Omental fat pad (tissue), 4 donors: ENCODE results near the gene EVI5. TPM values are rescaled to one million over a fixed set of nuclear protein-coding genes. Genes with fewer than 3 reads are reported as not detected.

Experiments
- ATAC-seq: fragments of 150-250 bp; one replicate; pipeline ENCODE4 v1.9.1; 2016; ENCODE audit warnings: mild to moderate bottlenecking, moderate library complexity; ENCODE audit not compliant: low FRiP score
- DNase-seq: peaks from one replicate; pipeline ENCODE4 v3.0.0-alpha.2; 2019; ENCODE audit warnings: low spot score
- total RNA-seq, 4 donors: library from RNA; depleted of rRNA; stranded (reverse); fragments of >200 nt; gene quantifications; one replicate each; pipeline ENCODE4 v1.1.0, GENCODE V29; 2016
- TF ChIP-seq, protein P1 (sequence below), 3 donors: fragments of 450-650 bp; IDR thresholded peaks; one replicate each; pipeline ENCODE4 v1.5.1; 2016 to 2017; ENCODE audit warnings: antibody characterized with exemption in 3 of 3, mild to moderate bottlenecking in 3 of 3, moderate library complexity in 2 of 3

EVI5 gene
- total RNA-seq, 4 donors from 2014 or later, result 25.9 to 38.3 (median 30.7) TPM

DNA sequence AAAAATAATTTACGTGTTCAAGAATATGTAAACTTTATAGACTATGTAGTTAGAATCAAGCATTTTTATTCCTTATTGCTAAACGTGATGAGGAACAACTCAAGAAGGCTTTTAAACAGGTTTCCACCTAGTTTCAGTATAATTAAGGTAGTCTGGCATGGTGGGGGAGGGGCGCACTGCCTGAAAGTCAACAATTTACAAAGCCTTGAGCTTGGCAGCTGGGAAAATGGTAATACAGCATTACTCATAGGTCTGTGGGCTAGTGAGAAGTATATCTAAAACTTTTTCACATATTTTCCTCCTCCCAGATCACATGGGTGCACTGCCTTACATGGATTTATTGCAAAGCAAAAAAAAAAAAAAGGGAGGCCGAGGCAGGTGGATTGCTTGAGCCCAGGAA lies 75.2 kb downstream of the EVI5 start:
- ATAC-seq (no peak), DNase-seq (no peak)
- TF ChIP-seq, protein P1, sequence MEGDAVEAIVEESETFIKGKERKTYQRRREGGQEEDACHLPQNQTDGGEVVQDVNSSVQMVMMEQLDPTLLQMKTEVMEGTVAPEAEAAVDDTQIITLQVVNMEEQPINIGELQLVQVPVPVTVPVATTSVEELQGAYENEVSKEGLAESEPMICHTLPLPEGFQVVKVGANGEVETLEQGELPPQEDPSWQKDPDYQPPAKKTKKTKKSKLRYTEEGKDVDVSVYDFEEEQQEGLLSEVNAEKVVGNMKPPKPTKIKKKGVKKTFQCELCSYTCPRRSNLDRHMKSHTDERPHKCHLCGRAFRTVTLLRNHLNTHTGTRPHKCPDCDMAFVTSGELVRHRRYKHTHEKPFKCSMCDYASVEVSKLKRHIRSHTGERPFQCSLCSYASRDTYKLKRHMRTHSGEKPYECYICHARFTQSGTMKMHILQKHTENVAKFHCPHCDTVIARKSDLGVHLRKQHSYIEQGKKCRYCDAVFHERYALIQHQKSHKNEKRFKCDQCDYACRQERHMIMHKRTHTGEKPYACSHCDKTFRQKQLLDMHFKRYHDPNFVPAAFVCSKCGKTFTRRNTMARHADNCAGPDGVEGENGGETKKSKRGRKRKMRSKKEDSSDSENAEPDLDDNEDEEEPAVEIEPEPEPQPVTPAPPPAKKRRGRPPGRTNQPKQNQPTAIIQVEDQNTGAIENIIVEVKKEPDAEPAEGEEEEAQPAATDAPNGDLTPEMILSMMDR (IDR thresholded peaks at IDR 0.05), result no peak

DNA sequence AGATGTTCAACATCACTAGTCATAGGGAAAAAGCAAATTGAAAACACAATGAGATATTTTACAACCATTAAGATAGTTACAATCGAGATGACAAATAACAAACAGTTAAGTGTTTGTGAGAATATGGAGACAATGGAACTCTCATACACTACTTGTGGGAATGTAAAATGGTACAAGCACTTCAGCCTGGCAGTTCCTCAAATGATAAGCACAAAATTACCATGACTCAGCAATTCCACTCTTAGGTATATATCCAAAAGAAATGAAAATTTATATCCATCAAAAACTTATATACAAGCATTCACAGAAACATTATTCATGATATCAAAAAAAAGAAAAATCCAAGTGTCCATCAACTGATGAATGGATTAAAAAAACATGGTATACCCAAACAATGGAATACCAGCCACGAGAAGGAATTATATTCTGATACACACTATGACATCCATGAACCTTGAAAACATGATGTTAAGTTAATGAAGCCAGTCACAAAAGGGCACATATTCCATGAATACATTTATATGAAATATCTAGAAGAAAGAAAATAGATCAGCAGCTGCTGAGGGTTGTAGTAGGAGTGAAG lies 76.4 kb downstream of the EVI5 start:
- TF ChIP-seq, protein P1 (IDR thresholded peaks at IDR 0.05), result no peak
- DNase-seq (no peak), ATAC-seq (no peak)

DNA sequence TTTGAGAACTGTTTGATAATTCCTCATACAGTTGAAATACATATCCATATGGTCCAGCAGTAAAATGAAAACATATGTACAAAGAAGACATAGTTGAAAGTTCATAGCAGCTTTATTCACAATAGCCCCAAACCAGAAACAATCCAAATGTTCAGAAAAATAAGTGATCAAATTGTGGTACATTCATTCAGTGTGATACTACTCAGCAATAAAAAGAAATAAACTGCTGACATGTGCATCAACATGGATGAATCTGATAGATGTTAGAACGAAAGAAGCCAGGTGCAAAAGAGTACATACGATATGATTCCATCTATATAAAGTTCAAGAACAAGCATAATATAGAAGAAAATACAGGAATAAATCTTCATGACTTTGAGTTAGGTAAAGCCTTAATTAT lies 77.2 kb downstream of the EVI5 start:
- DNase-seq (no peak), ATAC-seq (no peak)
- TF ChIP-seq, protein P1 (IDR thresholded peaks at IDR 0.05), result no peak

- ATAC-seq, result no peak
- no peak for DNase-seq
- TF ChIP-seq, protein P1 (IDR thresholded peaks at IDR 0.05), result no peak
These were observed 77.6 kb downstream of the EVI5 start for GRCh38 chr1:92707292-92707691.

DNA sequence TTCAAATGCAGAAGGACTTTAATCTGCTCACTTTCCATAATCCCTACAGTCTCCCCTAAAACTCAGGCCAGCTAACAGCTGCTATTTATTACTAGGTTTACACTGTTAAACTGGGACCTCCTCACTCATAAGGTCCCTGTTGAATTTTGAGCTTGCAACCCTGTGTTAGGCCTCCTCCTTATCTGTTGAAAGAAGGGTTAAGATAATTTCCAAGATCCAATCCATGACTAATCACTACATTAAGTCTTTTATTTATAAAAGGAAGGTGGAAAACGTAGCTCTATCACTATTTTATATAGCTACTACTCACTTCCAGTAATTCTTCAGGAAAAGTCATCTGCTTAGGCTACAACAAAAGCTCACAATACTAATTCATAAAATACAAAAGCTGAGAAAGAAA lies 79.5 kb downstream of the EVI5 start:
- no peak for ATAC-seq
- no peak for DNase-seq
- TF ChIP-seq, protein P1 (IDR thresholded peaks at IDR 0.05), result no peak

DNA sequence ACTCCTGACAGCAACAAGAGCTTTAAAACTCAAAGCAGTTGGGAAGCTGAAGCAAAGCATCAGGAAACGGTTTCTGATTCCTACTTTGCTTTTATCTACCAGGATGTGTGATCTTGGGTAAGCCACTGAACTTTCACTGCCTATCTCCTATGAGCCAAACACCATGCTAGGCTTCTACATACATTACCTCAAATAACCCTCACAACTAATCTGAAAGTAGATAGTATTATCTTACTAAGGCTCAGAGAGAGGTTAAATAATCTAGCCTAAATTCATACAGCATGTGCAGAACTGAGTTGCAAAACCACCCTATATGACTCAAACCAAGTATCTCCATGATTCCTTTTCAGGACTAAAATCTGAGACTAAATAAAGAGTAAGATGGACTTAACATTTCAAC lies 83.8 kb downstream of the EVI5 start:
- ATAC-seq (no peak), DNase-seq (no peak)
- TF ChIP-seq, protein P1 (IDR thresholded peaks at IDR 0.05), result no peak

DNA sequence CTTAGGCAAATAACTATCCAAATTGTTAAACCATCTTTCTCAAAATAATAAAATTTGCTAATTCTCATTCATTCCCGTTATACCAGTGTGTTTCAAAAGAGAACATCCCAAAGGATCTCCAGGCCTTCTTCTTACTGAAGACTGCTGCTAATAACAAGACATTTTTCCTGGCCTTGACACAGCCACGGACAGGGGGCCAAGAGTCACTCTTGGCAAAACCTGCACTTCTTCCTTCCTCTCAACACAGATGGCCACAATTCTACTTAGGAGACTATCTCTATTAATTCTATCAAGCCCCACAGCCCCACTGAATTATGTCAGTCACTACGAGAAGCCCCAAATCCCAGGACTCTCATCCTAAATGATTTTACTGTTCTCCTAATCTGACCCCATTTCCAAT lies 86.0 kb downstream of the EVI5 start:
- TF ChIP-seq, protein P1 (IDR thresholded peaks at IDR 0.05), result no peak
- no peak for ATAC-seq
- DNase-seq, result no peak
